Nephron progenitor cell (in vitro differentiated cells): ENCODE data around the gene LRP1.

Experiments
- DNase-seq: peaks from one replicate; pipeline ENCODE4 v3.0.0; 2021
- H3K27ac Mint-ChIP-seq: 2 replicates; pipeline ENCODE4 v1.8.0; 2021; ENCODE audit warnings: mild to moderate bottlenecking, moderate library complexity, mixed read lengths
- H3K27me3 Mint-ChIP-seq: 2 replicates; pipeline ENCODE4 v1.8.0; 2021; ENCODE audit warnings: mild to moderate bottlenecking, low read depth, mixed read lengths; ENCODE audit not compliant: poor library complexity
- H3K36me3 Mint-ChIP-seq: 2 replicates; pipeline ENCODE4 v1.8.0; 2021; ENCODE audit warnings: low read depth, mixed read lengths
- H3K4me1 Mint-ChIP-seq: 2 replicates; pipeline ENCODE4 v1.8.0; 2021; ENCODE audit warnings: mixed read lengths
- H3K4me3 Mint-ChIP-seq: 2 replicates; pipeline ENCODE4 v1.8.0; 2021; ENCODE audit warnings: mild to moderate bottlenecking, moderate library complexity, mixed read lengths
- H3K9me3 Mint-ChIP-seq: 2 replicates; pipeline ENCODE4 v1.8.0; 2021; ENCODE audit warnings: mild to moderate bottlenecking, moderate library complexity, mixed read lengths
- CTCF ChIP-seq: fragments of 200-600 bp; sonication (generic); IDR thresholded peaks from 2 replicates; pipeline ENCODE4 v1.5.0; 2021; ENCODE audit warnings: antibody characterized with exemption

LRP1 gene

DNA sequence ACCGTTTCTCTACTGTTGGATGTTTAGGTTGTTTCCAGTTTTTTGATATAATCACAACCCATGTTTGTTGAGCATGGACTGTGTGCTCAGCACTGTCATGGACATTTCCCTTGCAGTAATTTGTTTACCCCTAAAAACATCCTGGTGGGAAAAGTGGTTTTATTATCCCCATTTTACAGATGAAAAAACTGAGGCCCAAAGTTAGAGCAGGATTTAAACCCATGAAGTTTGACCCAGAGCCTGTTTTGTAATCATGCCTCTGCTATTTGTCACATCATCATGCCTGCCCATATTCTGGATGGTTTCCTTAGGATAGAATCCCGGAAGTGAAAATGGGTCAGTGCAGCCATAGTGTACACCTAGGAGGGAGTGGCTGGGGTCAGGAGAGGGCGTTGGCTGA, 36.2 kb downstream of the LRP1 start:
- Mint-ChIP-seq H3K4me3 (no peak overlapping the region), H3K4me1 (peaks cover 21% of the 10 kb centered on the region), H3K27ac (peak overlapping the region; percentile 79), H3K9me3 (no peaks in the 10 kb centered on the region), H3K27me3 (peaks cover 3% of the 10 kb centered on the region), H3K36me3 (peaks cover 82% of the 10 kb centered on the region)
- no peak for DNase-seq
- no peak for TF ChIP-seq CTCF

- Mint-ChIP-seq H3K9me3 (no peaks in the 10 kb centered on the region), H3K36me3 (peaks cover 88% of the 10 kb centered on the region), H3K27me3 (peaks cover 3% of the 10 kb centered on the region), H3K4me1 (peaks cover 15% of the 10 kb centered on the region), H3K4me3 (no peak overlapping the region), H3K27ac (peak overlapping the region; percentile 85)
- no peak for TF ChIP-seq CTCF
- DNase-seq = no peak
These were observed 36.8 kb downstream of the LRP1 start for GRCh38 chr12:57164966-57165625.

GRCh38 chr12:57165741-57166140, 37.5 kb downstream of the LRP1 start:
- DNase-seq = no peak
- peaks cover 3% of the 10 kb centered on the region for H3K27me3 Mint-ChIP-seq
- peaks cover 86% of the 10 kb centered on the region for H3K36me3 Mint-ChIP-seq
- peak overlapping the region; percentile 25 for H3K27ac Mint-ChIP-seq
- peaks cover 9% of the 10 kb centered on the region for H3K4me1 Mint-ChIP-seq
- no peaks in the 10 kb centered on the region for H3K9me3 Mint-ChIP-seq
- no peak for TF ChIP-seq CTCF
- no peak overlapping the region for H3K4me3 Mint-ChIP-seq

GRCh38 chr12:57166971-57167371, 38.7 kb downstream of the LRP1 start:
- Mint-ChIP-seq H3K9me3 (no peaks in the 10 kb centered on the region), H3K4me3 (no peak overlapping the region), H3K4me1 (peaks cover 8% of the 10 kb centered on the region), H3K27me3 (peaks cover 3% of the 10 kb centered on the region), H3K27ac (no peak overlapping the region), H3K36me3 (peaks cover 83% of the 10 kb centered on the region)
- DNase-seq = no peak
- no peak for TF ChIP-seq CTCF

DNA sequence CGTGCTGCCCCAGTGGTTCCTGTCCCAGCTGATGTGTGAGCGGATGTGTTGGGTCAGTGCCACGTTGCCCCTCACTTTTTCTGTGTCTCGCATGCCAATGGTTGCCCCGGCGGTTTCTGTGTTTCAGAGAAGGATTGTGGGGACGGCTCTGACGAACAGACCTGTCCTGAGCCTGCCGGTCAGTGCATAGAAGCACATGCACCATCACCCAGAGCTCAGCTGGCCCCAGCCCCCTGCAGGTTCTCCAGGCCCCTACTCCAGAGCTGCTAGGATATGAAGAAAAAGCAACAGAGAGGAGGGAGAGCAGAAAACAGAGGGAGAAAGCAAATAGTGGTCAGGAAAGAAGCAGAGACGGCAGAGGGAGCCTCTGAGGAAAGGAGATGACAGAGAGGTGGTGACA, 39.8 kb downstream of the LRP1 start:
- Mint-ChIP-seq H3K27ac (peak overlapping the region; percentile 85), H3K27me3 (peaks cover 3% of the 10 kb centered on the region), H3K9me3 (no peaks in the 10 kb centered on the region), H3K4me3 (no peak overlapping the region), H3K36me3 (peaks cover 81% of the 10 kb centered on the region), H3K4me1 (peaks cover 13% of the 10 kb centered on the region)
- no peak for TF ChIP-seq CTCF
- DNase-seq = no peak
